Panc1 (cell line): ENCODE measurements around the gene SLC22A23. TPM values are rescaled to one million over a fixed set of nuclear protein-coding genes. Genes with fewer than 3 reads are reported as not detected.

Experiments
- ATAC-seq: fragments of 200-7000 bp; cut with Tn5 transposase; 2 replicates; pipeline ENCODE4 v1.9.1; 2020; ENCODE audit warnings: mild to moderate bottlenecking, moderate library complexity
- BruUV-seq: library from RNA; stranded (reverse); fragments of 400-500 nt; replicated peaks from 2 replicates; lab custom pipeline; 2021; lab: Mats Ljungman, UMichigan
- CTCF ChIA-PET: fragments of 300-600 bp; sonication (Branson Sonifier 250); formaldehyde crosslinking; loops from one replicate; lab custom pipeline; 2022; ENCODE audit warnings: antibody characterized with exemption; lab: Charles Lee
- POLR2A ChIA-PET: fragments of 300-600 bp; sonication (Branson Sonifier 250); formaldehyde crosslinking; loops from one replicate; lab custom pipeline; 2022; ENCODE audit warnings: antibody characterized with exemption; lab: Charles Lee
- DNase-seq: peaks from one replicate; pipeline ENCODE4 v3.0.0-alpha.2; 2010; ENCODE audit warnings: low read depth, low spot score
- H3K27ac ChIP-seq: 2 replicates; pipeline ENCODE4 v1.5.1; 2011; ENCODE audit warnings: mild to moderate bottlenecking, low read length, inconsistent platforms
- H3K27me3 ChIP-seq: fragments of 200-500 bp; sonication (Bioruptor generic); 2 replicates; pipeline ENCODE4 v1.6.0; 2014; ENCODE audit warnings: low read length, inconsistent platforms; ENCODE audit not compliant: control insufficient read depth, insufficient read depth
- H3K36me3 ChIP-seq: fragments of 200-500 bp; sonication (Bioruptor generic); 2 replicates; pipeline ENCODE4 v1.5.1; 2014; ENCODE audit warnings: inconsistent platforms, mild to moderate bottlenecking, low read length, moderate library complexity; ENCODE audit not compliant: control insufficient read depth, insufficient read depth
- H3K4me1 ChIP-seq: 2 replicates; pipeline ENCODE4 v1.5.1; 2011; ENCODE audit warnings: inconsistent platforms, mild to moderate bottlenecking, low read length, moderate library complexity; ENCODE audit not compliant: control insufficient read depth, insufficient read depth
- H3K4me3 ChIP-seq, 2 experiments: 2 replicates each; pipeline ENCODE4 v1.5.1; 2011 to 2012; ENCODE audit warnings: low read depth in 2 of 2, low read length in 2 of 2, mild to moderate bottlenecking in 2 of 2, inconsistent platforms in 1 of 2, moderate library complexity in 1 of 2
- H3K9me3 ChIP-seq: fragments of 200-500 bp; sonication (Bioruptor generic); 2 replicates; pipeline ENCODE4 v1.5.1; 2014; ENCODE audit warnings: low read depth, mild to moderate bottlenecking, inconsistent platforms, low read length, moderate library complexity; ENCODE audit not compliant: control insufficient read depth, insufficient read depth
- POLR2AphosphoS5 ChIP-seq: IDR thresholded peaks from 2 replicates; pipeline ENCODE4 v1.6.1; 2012; ENCODE audit warnings: mild to moderate bottlenecking, low read depth, low read length, moderate library complexity
- SIN3A ChIP-seq: IDR thresholded peaks from 2 replicates; pipeline ENCODE4 v1.6.1; 2012; ENCODE audit warnings: low read depth, mild to moderate bottlenecking, low read length, moderate library complexity, borderline replicate concordance; ENCODE audit not compliant: insufficient read depth
- TCF7L2 ChIP-seq: IDR thresholded peaks from 2 replicates; pipeline ENCODE4 v1.6.1; 2011; ENCODE audit warnings: mild to moderate bottlenecking, low read depth, low read length, inconsistent platforms
- in situ Hi-C: cut with HindIII; loops from 2 replicates; pipeline ENCODE4 v1.10.0; 2016; ENCODE audit warnings: low sequenced_read_pairs, low pct_unique_long_range_greater_than_20kb
- intact Hi-C: fragments of 100-400 bp; cut with micrococcal nuclease; formaldehyde crosslinking; loops from one replicate; pipeline ENCODE4 v1.10.0; 2022; ENCODE audit not compliant: unreplicated experiment
- total RNA-seq: library from RNA; stranded (reverse); gene quantifications from one replicate; pipeline ENCODE4 v1.2.1, GENCODE V29; 2021; ENCODE audit not compliant: unreplicated experiment
- TF ChIP-seq, protein P1 (sequence below), 2 experiments: IDR thresholded peaks; 2 replicates each; pipeline ENCODE4 v1.6.1; 2011 to 2012; ENCODE audit warnings: low read depth in 2 of 2, control low read depth in 1 of 2, low read length in 1 of 2, mild to moderate bottlenecking in 1 of 2, moderate library complexity in 1 of 2; ENCODE audit not compliant: insufficient read depth in 1 of 2
- TF ChIP-seq, protein P2 (sequence below): fragments of 450-650 bp; IDR thresholded peaks from 2 replicates; pipeline ENCODE4 v1.5.1; 2017; ENCODE audit warnings: mild to moderate bottlenecking

SLC22A23 gene
- total RNA-seq, 1 experiment from 2014 or later: 4.5 TPM

DNA sequence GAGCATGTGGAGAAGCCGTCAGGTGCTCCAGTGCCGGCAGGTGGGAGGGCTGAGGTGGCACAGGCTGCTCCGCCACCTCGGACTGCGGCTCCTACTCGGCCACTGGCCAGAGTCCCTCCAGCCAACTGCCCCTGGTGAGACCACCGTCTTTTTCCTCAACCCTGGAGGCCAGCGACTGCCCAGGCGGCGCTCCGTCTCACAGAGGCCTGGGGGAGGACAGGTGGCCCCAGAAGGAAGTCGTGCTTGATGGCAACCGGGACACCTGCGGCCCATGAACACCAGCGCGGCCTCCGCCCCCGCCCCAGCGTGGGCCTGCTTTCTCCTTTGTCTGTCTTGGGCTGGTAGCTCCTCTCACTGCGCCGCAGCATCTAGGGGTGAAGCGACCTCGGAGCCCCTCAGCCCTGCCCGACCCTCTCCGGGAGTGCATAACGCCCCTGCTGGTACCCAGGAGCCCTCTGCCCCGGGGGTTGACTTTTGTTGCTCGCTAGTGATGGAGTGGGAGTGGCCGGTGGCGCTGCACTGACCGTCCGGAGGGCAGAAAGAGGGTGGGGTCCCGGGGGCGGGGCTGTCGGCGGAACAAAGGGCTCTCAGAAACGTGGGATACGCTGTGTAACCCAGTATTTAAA is 228.7 kb downstream of the SLC22A23 start:
- ATAC-seq: 0 out of 2 replicates have a peak, but pooled peaks have one; percentile 3

DNA sequence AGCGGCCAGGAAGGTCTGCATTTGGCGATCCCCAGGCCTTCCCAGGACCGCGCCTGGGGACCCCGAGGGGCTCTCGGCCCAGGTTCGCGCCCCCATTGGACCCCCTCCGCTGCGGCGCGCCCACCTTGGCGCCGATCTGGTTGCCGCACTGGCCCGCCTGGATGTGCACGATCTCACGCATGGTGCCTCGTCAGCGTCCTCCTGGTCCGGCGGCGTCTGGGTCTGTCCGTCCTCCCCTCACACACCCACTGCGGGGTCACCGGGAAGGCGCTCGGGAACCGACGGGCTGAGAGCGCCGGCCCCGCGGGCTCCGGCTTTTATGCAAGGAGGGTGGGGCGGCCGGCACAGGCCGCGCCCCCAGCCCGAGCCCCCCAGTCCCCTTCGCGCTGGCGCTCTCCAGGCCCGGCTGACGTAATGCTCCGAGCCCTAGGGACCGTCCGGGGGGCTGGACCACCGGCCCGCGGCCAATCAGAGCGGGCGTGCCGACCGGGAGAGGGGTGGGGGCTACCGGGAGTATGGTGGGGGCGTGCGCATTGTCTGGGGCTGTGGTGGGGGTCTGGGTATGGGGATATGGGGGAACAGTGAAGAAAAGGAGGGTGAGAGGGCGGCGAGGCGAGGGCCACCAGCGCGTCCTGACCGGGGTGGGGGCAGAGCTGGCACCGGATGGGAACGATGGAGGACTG is 229.3 kb downstream of the SLC22A23 start, which contains the start of gene TUBB2B:
Gene TUBB2B, minus strand, starts transcription at position 291 of the 683 bp plus-strand sequence. Its CDS starts 110 bp downstream, at position 181.
- Histone ChIP-seq H3K4me3 (peak within 1 kb of the TSS; percentile 63 to 71), H3K27ac (0 out of 2 replicates have a peak within 1 kb of the TSS, but pooled peaks have one; percentile 2), H3K27me3 (peaks cover 6% of the 10 kb centered on the region), H3K9me3 (no peaks in the 10 kb centered on the region), H3K36me3 (no peaks in the 10 kb centered on the region), H3K4me1 (peaks cover 9% of the 10 kb centered on the region)
- DNase-seq (no peak), ATAC-seq (peak; percentile 75)
- CTCF ChIA-PET: interaction anchor here (0.6 kb wide), 1 partner anchor 101 kb away, joined by 8 read pairs; no protein-coding TSS in a partner anchor
- in situ Hi-C loops: no loop called here
- no peak for TF ChIP-seq TCF7L2
- TF ChIP-seq, protein P1, sequence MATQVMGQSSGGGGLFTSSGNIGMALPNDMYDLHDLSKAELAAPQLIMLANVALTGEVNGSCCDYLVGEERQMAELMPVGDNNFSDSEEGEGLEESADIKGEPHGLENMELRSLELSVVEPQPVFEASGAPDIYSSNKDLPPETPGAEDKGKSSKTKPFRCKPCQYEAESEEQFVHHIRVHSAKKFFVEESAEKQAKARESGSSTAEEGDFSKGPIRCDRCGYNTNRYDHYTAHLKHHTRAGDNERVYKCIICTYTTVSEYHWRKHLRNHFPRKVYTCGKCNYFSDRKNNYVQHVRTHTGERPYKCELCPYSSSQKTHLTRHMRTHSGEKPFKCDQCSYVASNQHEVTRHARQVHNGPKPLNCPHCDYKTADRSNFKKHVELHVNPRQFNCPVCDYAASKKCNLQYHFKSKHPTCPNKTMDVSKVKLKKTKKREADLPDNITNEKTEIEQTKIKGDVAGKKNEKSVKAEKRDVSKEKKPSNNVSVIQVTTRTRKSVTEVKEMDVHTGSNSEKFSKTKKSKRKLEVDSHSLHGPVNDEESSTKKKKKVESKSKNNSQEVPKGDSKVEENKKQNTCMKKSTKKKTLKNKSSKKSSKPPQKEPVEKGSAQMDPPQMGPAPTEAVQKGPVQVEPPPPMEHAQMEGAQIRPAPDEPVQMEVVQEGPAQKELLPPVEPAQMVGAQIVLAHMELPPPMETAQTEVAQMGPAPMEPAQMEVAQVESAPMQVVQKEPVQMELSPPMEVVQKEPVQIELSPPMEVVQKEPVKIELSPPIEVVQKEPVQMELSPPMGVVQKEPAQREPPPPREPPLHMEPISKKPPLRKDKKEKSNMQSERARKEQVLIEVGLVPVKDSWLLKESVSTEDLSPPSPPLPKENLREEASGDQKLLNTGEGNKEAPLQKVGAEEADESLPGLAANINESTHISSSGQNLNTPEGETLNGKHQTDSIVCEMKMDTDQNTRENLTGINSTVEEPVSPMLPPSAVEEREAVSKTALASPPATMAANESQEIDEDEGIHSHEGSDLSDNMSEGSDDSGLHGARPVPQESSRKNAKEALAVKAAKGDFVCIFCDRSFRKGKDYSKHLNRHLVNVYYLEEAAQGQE (IDR thresholded peaks at IDR 0.05; ENCODE audit: insufficient read depth in 1 of 2, low read depth in 2 of 2, low read length in 1 of 2): no peak
- no peak for TF ChIP-seq SIN3A
- TF ChIP-seq, protein P2, sequence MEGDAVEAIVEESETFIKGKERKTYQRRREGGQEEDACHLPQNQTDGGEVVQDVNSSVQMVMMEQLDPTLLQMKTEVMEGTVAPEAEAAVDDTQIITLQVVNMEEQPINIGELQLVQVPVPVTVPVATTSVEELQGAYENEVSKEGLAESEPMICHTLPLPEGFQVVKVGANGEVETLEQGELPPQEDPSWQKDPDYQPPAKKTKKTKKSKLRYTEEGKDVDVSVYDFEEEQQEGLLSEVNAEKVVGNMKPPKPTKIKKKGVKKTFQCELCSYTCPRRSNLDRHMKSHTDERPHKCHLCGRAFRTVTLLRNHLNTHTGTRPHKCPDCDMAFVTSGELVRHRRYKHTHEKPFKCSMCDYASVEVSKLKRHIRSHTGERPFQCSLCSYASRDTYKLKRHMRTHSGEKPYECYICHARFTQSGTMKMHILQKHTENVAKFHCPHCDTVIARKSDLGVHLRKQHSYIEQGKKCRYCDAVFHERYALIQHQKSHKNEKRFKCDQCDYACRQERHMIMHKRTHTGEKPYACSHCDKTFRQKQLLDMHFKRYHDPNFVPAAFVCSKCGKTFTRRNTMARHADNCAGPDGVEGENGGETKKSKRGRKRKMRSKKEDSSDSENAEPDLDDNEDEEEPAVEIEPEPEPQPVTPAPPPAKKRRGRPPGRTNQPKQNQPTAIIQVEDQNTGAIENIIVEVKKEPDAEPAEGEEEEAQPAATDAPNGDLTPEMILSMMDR: no peak
- TF ChIP-seq POLR2AphosphoS5: no peak
- intact Hi-C loops: no loop called here
- no TSS peak for BruUV-seq
- POLR2A ChIA-PET: no interaction called here

More for the DNA sequence above, 228.7 kb downstream of the SLC22A23 start:
- Histone ChIP-seq H3K36me3 (no peaks in the 10 kb centered on the region), H3K27me3 (peaks cover 6% of the 10 kb centered on the region), H3K4me1 (peaks cover 9% of the 10 kb centered on the region), H3K9me3 (no peaks in the 10 kb centered on the region), H3K27ac (no peak overlapping the region), H3K4me3 (peak overlapping the region; percentile 63 to 71)
- in situ Hi-C loops: no loop called here
- ChIA-PET CTCF (interaction anchor here (0.6 kb wide), 1 partner anchor 101 kb away, joined by 8 read pairs; no protein-coding TSS in a partner anchor), POLR2A (no interaction called here)
- no TSS peak for BruUV-seq
- intact Hi-C loops: no loop called here
- DNase-seq: no peak
- TF ChIP-seq, protein P1 (IDR thresholded peaks at IDR 0.05; ENCODE audit: insufficient read depth in 1 of 2, low read depth in 2 of 2, low read length in 1 of 2): no peak
- no peak for TF ChIP-seq TCF7L2
- no peak for TF ChIP-seq SIN3A
- TF ChIP-seq POLR2AphosphoS5: no peak
- TF ChIP-seq, protein P2: no peak
